Endothelial cell of umbilical vein (primary cell): Measurements from ENCODE around the gene GPR162.

Experiments used
- EZH2 ChIP-seq: IDR thresholded peaks from 2 replicates; pipeline ENCODE4 v1.6.1; 2012; ENCODE audit warnings: borderline replicate concordance, low read depth, mild to moderate bottlenecking, moderate library complexity, low read length, inconsistent platforms; ENCODE audit not compliant: severe bottlenecking
- FOS ChIP-seq: IDR thresholded peaks from 2 replicates; pipeline ENCODE4 v1.6.1; 2011; ENCODE audit warnings: mild to moderate bottlenecking, low read length, moderate library complexity, borderline replicate concordance; ENCODE audit not compliant: insufficient read depth
- JUN ChIP-seq: IDR thresholded peaks from 2 replicates; pipeline ENCODE4 v1.6.1; 2011; ENCODE audit warnings: borderline replicate concordance, low read depth; ENCODE audit not compliant: insufficient read length, insufficient read depth
- MYC ChIP-seq: IDR thresholded peaks from one replicate; pipeline ENCODE4 v1.6.1; 2011; ENCODE audit warnings: mild to moderate bottlenecking, low read depth, low read length
- POLR2A ChIP-seq: IDR thresholded peaks from 2 replicates; pipeline ENCODE4 v1.6.1; 2012; ENCODE audit warnings: low read depth, mild to moderate bottlenecking, control low read depth, low read length
- POLR2AphosphoS5 ChIP-seq: IDR thresholded peaks from 2 replicates; pipeline ENCODE4 v1.6.1; 2012; ENCODE audit warnings: low read depth, mild to moderate bottlenecking, control low read depth, low read length, moderate library complexity; ENCODE audit not compliant: insufficient read depth
- TF ChIP-seq, protein P1 (sequence below), 2 donors: IDR thresholded peaks; 1 replicate in 1 of 2; 2 replicates in 1 of 2; pipeline ENCODE4 v1.5.1; 2011; ENCODE audit warnings: low read length in 2 of 2, mild to moderate bottlenecking in 2 of 2, moderate library complexity in 2 of 2, control low read depth in 1 of 2, inconsistent platforms in 1 of 2, low read depth in 1 of 2; ENCODE audit not compliant: insufficient read depth in 1 of 2; ENCODE audit errors: extremely low read depth in 1 of 2
- TF ChIP-seq, protein P2 (sequence below): IDR thresholded peaks from 2 replicates; pipeline ENCODE4 v1.6.1; 2011; ENCODE audit not compliant: insufficient read depth, insufficient read length

DNA sequence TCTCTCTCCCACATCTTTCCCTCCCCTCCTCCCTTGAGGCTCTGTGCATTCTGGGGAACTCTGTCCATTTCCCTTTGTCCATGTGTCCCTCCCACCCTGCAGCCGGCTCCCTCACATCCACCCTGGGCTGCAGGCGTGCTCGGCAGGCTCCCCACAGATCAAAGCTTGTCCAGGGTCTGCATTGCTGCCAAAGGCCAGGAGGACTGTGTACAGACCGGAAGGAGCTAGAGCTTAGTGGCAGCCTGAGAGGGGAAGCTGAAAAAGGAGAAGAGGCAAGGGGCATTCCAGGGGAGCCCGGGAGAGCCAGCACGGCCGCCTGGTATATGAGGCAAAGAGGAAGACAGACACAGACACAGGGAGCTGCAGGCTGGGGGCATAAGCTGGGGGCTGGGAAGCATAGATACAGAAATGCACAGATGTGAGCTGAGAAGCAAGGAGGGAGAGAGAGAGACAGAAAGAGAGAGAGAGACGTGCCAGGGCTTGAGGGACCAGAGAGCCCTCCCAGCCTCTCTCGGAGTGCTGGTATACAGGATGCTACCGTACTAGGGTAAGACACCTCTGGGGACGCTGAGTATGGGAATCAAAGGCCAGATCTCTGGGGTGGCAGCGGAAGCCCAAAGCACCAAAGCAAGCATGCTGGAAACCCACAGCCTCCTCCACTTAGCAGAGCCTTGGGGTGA lies 29.0 kb upstream of the GPR162 start:
- TF ChIP-seq POLR2A (no peak), EZH2 (no peak), POLR2AphosphoS5 (no peak), MYC (no peak), FOS (no peak), JUN (no peak)
- TF ChIP-seq, protein P1, sequence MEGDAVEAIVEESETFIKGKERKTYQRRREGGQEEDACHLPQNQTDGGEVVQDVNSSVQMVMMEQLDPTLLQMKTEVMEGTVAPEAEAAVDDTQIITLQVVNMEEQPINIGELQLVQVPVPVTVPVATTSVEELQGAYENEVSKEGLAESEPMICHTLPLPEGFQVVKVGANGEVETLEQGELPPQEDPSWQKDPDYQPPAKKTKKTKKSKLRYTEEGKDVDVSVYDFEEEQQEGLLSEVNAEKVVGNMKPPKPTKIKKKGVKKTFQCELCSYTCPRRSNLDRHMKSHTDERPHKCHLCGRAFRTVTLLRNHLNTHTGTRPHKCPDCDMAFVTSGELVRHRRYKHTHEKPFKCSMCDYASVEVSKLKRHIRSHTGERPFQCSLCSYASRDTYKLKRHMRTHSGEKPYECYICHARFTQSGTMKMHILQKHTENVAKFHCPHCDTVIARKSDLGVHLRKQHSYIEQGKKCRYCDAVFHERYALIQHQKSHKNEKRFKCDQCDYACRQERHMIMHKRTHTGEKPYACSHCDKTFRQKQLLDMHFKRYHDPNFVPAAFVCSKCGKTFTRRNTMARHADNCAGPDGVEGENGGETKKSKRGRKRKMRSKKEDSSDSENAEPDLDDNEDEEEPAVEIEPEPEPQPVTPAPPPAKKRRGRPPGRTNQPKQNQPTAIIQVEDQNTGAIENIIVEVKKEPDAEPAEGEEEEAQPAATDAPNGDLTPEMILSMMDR (IDR thresholded peaks at IDR 0.05; ENCODE audit: extremely low read depth in 1 of 2, insufficient read depth in 1 of 2, low read depth in 1 of 2, low read length in 2 of 2) = no peak
- TF ChIP-seq, protein P2, sequence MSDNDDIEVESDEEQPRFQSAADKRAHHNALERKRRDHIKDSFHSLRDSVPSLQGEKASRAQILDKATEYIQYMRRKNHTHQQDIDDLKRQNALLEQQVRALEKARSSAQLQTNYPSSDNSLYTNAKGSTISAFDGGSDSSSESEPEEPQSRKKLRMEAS = no peak
